ENCODE results near the gene SRP68.

Gene SRP68

DNA sequence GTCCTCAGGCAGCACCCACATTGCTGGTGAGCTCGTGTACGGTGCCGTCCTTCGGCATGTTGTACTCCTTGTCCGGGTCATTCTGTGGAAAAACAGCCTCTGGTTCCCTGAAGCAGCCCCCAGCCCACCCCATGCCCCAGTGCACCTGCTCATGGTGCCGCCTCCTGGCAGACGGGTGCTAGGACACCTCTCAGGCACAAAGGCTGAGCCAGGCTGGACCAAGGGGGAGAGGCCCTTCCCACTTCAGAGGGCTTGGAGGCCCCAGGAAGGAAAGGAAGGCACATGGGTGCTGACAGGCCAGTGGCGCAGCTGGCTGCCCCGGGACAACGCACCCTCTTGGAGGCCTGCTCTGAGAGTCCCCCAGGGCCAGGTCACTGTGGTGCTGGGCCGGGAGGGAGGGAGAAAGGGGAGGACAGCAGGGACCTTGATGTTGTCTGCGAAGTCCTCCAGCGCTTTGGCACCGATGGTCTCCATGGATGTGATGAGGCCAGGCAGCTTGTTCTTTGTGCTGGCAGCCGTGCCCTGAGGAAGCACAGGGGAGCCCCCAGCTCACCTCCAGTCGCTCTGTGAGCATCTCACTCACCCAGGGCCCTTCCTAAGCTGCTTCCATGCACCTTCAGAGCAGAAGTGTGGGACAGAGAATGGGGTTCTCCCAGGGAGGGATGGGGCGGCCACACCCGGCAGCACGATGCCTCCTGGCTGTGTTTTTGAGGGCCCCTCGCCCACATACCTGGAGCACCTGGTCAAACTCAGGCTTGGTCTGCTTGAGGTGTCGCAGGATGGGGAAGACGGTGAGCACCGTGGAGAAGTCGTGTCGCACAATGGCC lies 15.9 kb upstream of the SRP68 start:
- H3K27ac Mint-ChIP-seq = no peak overlapping the region
- TF ChIP-seq CTCF (IDR thresholded peaks at IDR 0.05; ENCODE audit: unreplicated experiment in 3 of 3) = peak in 2 of 3 experiments; percentile 10 to 14
- H3K27me3 Mint-ChIP-seq (ENCODE audit: low read depth) = no peaks in the 10 kb centered on the region
- no peak overlapping the region for H3K4me3 Mint-ChIP-seq
- H3K4me1 Mint-ChIP-seq = no peaks in the 10 kb centered on the region
- H3K36me3 Mint-ChIP-seq (ENCODE audit: low read depth) = peaks cover 38% of the 10 kb centered on the region
- no peaks in the 10 kb centered on the region for H3K9me3 Mint-ChIP-seq

DNA sequence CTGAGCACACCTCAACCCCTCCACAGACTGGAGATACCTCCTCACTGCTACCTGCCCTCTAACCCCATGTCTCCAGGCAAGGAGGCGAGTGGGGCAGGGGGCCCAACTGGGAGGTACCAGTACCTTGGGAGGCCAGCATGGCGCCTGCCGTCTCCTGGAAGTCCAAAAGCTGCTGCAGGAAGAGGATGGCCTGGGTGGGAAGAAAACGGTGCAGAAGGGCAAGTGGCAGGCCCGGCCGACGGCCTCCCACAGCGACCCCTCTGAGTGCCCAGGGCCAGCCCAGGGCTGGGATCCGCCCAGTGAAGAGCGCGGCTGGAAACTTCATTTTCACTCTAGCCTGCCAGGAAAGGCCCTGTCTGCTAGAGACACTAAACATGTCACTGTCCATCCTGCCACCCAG lies 15.2 kb upstream of the SRP68 start:
- Mint-ChIP-seq H3K36me3 (ENCODE audit: low read depth) (peaks cover 38% of the 10 kb centered on the region), H3K27me3 (ENCODE audit: low read depth) (no peaks in the 10 kb centered on the region), H3K4me1 (peaks cover 4% of the 10 kb centered on the region), H3K9me3 (no peaks in the 10 kb centered on the region), H3K4me3 (no peak overlapping the region), H3K27ac (no peak overlapping the region)
- no peak for TF ChIP-seq CTCF (IDR thresholded peaks at IDR 0.05; ENCODE audit: unreplicated experiment in 3 of 3)

GRCh38 chr17:76086384-76086783 lies 14.1 kb upstream of the SRP68 start:
- Mint-ChIP-seq H3K4me1 (peaks cover 13% of the 10 kb centered on the region), H3K27ac (no peak overlapping the region), H3K9me3 (no peaks in the 10 kb centered on the region), H3K27me3 (ENCODE audit: low read depth) (no peaks in the 10 kb centered on the region), H3K4me3 (no peak overlapping the region), H3K36me3 (ENCODE audit: low read depth) (peaks cover 32% of the 10 kb centered on the region)
- TF ChIP-seq CTCF (IDR thresholded peaks at IDR 0.05; ENCODE audit: unreplicated experiment in 3 of 3) = no peak

DNA sequence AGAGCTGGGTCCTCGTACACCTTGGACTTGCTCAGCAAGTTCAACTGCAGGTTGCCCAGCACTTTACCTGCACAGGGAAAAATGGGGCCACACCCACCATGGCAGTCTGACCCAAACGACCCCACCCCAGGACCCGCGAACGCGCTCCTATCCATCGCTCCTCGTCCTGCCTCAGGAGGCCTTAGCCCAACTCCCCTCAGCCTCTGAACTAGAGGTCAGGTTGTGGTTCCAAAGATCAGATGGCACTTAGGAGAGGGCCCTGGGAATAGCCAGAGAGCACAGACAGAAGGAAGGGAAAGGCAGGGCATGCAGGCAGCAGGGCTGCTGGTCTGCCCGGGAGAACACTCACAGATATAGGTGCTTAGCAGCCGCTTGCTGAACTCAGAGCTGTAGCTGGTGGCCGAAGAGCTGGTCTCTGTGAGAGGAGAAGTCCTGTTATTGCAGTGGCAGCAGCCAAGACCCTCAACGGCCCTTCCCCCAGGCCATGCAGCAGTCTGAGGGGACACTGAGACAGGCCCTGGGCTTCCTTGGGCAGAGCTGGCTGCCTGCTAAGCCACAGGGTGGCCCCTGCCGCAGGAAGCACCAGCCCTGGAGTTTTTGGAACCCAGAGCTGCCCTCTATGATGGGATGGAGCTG lies 13.5 kb upstream of the SRP68 start:
- H3K27me3 Mint-ChIP-seq (ENCODE audit: low read depth) = peaks cover 4% of the 10 kb centered on the region
- H3K9me3 Mint-ChIP-seq = no peaks in the 10 kb centered on the region
- no peak for TF ChIP-seq CTCF (IDR thresholded peaks at IDR 0.05; ENCODE audit: unreplicated experiment in 3 of 3)
- peaks cover 27% of the 10 kb centered on the region for H3K36me3 Mint-ChIP-seq (ENCODE audit: low read depth)
- no peak overlapping the region for H3K27ac Mint-ChIP-seq
- H3K4me3 Mint-ChIP-seq = no peak overlapping the region
- peaks cover 16% of the 10 kb centered on the region for H3K4me1 Mint-ChIP-seq

DNA sequence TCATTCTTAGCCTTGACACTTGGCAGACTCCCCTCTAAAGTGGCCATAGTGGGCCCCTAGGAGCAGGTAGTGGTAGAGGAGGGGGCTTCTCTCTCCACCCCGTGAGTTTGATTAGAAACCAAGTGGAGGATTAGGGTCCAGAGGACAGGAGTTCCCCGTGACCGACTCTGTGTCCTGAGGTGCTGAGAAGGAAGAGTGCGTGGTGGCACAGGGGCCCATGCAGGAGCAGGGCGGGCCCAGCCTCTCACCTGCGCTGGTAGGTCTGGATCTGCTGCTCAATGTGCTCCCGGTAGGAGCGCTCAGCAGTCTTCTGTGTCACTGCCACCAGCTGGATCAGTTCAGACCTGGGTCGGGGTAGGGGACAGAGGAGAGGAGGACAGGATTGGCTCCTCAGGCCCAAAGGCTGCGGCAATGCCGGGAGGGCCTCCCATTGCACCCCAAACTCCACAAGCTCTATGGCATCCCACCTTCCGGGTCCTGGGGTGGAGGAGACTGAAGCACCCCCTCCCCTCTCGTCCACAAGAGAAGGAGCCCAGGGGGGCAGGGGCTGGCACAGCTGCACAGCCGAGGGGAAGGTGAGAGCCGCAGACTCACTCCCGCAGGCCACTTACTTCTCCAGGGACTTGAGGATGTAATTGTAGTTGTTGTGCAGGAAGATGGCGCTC lies 12.9 kb upstream of the SRP68 start:
- peaks cover 26% of the 10 kb centered on the region for H3K36me3 Mint-ChIP-seq (ENCODE audit: low read depth)
- H3K4me1 Mint-ChIP-seq = peaks cover 19% of the 10 kb centered on the region
- H3K27me3 Mint-ChIP-seq (ENCODE audit: low read depth) = peaks cover 8% of the 10 kb centered on the region
- no peak overlapping the region for H3K4me3 Mint-ChIP-seq
- TF ChIP-seq CTCF (IDR thresholded peaks at IDR 0.05; ENCODE audit: unreplicated experiment in 3 of 3) = no peak
- H3K27ac Mint-ChIP-seq = peak overlapping the region in 2 of 3 experiments; percentile 9 to 17
- H3K9me3 Mint-ChIP-seq = no peaks in the 10 kb centered on the region

Measured in nephron (organoid).